ENCODE data around the gene RAB40C.
"Not testable (repeated sequence)": the region's sequence is repeated elsewhere in the genome, so short reads cannot be mapped to it uniquely, and the experiment has no call there.

Gene RAB40C

GRCh38 chr16:591231-591630 is 1.4 kb downstream of the RAB40C start:
- DNase-seq = no peak

GRCh38 chr16:591892-592517 is 2.1 kb downstream of the RAB40C start:
- DNase-seq = no peak

- DNase-seq = no peak
These were observed 2.8 kb downstream of the RAB40C start for GRCh38 chr16:592518-593306.

GRCh38 chr16:593406-593805 is 3.5 kb downstream of the RAB40C start:
- DNase-seq = no peak

- no peak for DNase-seq
These were observed 3.9 kb downstream of the RAB40C start for GRCh38 chr16:593807-594206.

GRCh38 chr16:595094-595528 is 5.2 kb downstream of the RAB40C start:
- no peak for DNase-seq

- DNase-seq = no peak
These were observed 6.3 kb downstream of the RAB40C start for GRCh38 chr16:595942-596735.

- DNase-seq = no peak
These were observed 6.8 kb downstream of the RAB40C start for GRCh38 chr16:596736-597060.

- not testable (repeated sequence) for DNase-seq
These were observed 7.8 kb downstream of the RAB40C start for GRCh38 chr16:597655-598054.

GRCh38 chr16:598823-599739 is 9.2 kb downstream of the RAB40C start:
- DNase-seq = no peak

GRCh38 chr16:600781-601180 is 10.9 kb downstream of the RAB40C start:
- no peak for DNase-seq

- no peak for DNase-seq
These were observed 14.1 kb downstream of the RAB40C start for GRCh38 chr16:603933-604332.

- no peak for DNase-seq
These were observed 16.9 kb downstream of the RAB40C start for GRCh38 chr16:606656-607307.

GRCh38 chr16:608019-608418 is 18.2 kb downstream of the RAB40C start:
- no peak for DNase-seq

- DNase-seq = no peak
These were observed 19.4 kb downstream of the RAB40C start for GRCh38 chr16:609316-609715.

GRCh38 chr16:609984-610383 is 20.1 kb downstream of the RAB40C start:
- DNase-seq = no peak

GRCh38 chr16:610513-611381 is 20.9 kb downstream of the RAB40C start:
- DNase-seq = no peak

GRCh38 chr16:615122-615521 is 25.3 kb downstream of the RAB40C start:
- DNase-seq = no peak

- DNase-seq = no peak
These were observed 27.1 kb downstream of the RAB40C start for GRCh38 chr16:616733-617586.

GRCh38 chr16:617855-618254 is 28.0 kb downstream of the RAB40C start:
- no peak for DNase-seq
